Right lobe of liver (tissue), 4 donors: ENCODE results near the gene S100A9.

Experiments
- POLR2A ChIP-seq: fragments of 450-650 bp; IDR thresholded peaks from one replicate; pipeline ENCODE4 v1.6.1; 2017; ENCODE audit warnings: antibody characterized with exemption, mild to moderate bottlenecking
- TF ChIP-seq, protein P1 (sequence below), 4 donors: fragments of 200-600 bp in 3 of 4; fragments of 450-650 bp in 1 of 4; IDR thresholded peaks; one replicate each; pipeline versions ENCODE4 v1.5.1 to v1.8.0; 2016 to 2022; ENCODE audit warnings: antibody characterized with exemption in 4 of 4, mild to moderate bottlenecking in 2 of 4
- donor health status: DM: no; HTN: no; CAD: no.
- donor health status: DM: no; HTN: no; CAD: no.
- donor health status: DM: no; HTN: yes; CAD: no.

DNA sequence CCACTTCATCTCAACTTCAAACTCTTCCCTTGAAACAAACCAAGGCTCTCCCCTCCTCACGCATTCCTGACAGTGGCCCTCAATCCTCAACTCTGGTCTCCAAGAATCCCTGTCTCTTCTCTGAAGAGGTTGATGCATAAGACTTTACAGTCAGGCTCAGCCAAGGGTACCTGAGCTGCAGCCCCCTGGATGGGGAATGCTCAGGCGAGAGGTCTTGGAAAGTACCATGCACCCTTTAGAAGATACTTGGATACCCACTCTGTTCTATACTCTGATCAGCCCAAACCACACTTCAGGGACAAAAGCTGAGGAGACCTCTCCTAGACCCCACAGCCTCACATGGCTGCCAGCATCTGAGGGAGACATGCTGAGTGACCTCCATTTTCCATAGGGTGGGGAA lies 44.4 kb upstream of the S100A9 start:
- TF ChIP-seq, protein P1, sequence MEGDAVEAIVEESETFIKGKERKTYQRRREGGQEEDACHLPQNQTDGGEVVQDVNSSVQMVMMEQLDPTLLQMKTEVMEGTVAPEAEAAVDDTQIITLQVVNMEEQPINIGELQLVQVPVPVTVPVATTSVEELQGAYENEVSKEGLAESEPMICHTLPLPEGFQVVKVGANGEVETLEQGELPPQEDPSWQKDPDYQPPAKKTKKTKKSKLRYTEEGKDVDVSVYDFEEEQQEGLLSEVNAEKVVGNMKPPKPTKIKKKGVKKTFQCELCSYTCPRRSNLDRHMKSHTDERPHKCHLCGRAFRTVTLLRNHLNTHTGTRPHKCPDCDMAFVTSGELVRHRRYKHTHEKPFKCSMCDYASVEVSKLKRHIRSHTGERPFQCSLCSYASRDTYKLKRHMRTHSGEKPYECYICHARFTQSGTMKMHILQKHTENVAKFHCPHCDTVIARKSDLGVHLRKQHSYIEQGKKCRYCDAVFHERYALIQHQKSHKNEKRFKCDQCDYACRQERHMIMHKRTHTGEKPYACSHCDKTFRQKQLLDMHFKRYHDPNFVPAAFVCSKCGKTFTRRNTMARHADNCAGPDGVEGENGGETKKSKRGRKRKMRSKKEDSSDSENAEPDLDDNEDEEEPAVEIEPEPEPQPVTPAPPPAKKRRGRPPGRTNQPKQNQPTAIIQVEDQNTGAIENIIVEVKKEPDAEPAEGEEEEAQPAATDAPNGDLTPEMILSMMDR (IDR thresholded peaks at IDR 0.05), result no peak
- no peak for TF ChIP-seq POLR2A
